Measurements from ENCODE around the gene MYO1B. TPM values are rescaled to one million over a fixed set of nuclear protein-coding genes. Genes with fewer than 3 reads are reported as not detected.
A peak's percentile ranks its signal among the peaks of the same experiment; 100 is the strongest.

MYO1B gene
- total and polyA plus RNA-seq, 9 donors: 63.3 to 94.1 (median 75.4) TPM

DNA sequence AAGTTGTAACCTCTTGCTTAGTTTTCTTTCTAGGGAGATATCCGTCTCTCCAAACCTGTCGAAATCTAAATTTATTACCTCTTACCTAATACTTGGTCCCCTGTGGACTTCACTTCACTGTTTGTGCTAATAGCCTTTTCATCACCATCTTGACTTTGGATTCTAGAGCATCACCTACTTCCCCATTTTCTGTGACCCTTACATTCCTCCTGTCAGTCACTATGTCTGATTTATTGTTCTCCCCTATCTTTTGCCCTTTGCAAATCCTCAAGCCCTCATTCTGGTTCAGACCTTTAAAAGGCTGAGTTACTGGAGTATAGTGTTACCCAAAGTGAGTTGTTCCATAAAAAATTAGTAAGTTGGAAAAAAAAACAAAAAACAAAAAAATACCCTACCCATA lies 7.5 kb downstream of the MYO1B start:
- Histone ChIP-seq H3K4me1 (ENCODE audit: control insufficient read depth, insufficient read depth, low read length) (peaks cover 28% of the 10 kb centered on the region), H3K27ac (ENCODE audit: low read length) (no peak overlapping the region), H3K36me3 (ENCODE audit: control insufficient read depth, insufficient read depth, low read length) (no peaks in the 10 kb centered on the region), H3K27me3 (ENCODE audit: control insufficient read depth, insufficient read depth, low read length) (no peaks in the 10 kb centered on the region), H3K9me3 (replicated peaks; ENCODE audit: control insufficient read depth, low read depth, low read length) (no peaks in the 10 kb centered on the region), H3K4me3 (ENCODE audit: low read length) (no peak overlapping the region)
- 72% methylated on average over 2 of the region's 2 CpGs for whole genome bisulfite sequencing (ENCODE audit: insufficient coverage)
- DNase-seq: no peak

DNA sequence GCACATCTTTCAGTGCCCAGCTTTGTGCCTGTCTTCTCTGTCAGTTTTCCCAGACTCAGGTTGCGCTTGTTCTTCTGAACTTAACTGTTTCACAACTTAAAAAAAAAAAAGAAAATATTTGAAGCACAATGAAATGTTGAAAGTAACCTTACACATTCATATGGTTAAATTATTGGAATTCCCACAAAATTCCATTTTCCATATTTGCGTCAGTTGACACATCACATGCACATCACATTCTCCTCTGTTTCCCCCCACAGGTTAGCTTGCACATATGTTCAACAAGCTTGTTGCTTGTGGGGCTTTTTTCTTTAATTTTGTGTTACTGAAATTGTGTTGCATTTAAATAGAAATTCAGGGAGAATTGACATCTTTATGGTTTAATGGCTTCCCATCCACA lies 8.3 kb downstream of the MYO1B start:
- WGBS (ENCODE audit: insufficient coverage): no CpG with 5 or more reads among the region's 2 CpGs
- no peak overlapping the region for H3K27ac ChIP-seq (ENCODE audit: low read length)
- no peaks in the 10 kb centered on the region for H3K36me3 ChIP-seq (ENCODE audit: control insufficient read depth, insufficient read depth, low read length)
- no peaks in the 10 kb centered on the region for H3K9me3 ChIP-seq (replicated peaks; ENCODE audit: control insufficient read depth, low read depth, low read length)
- no peak for DNase-seq
- peaks cover 26% of the 10 kb centered on the region for H3K4me1 ChIP-seq (ENCODE audit: control insufficient read depth, insufficient read depth, low read length)
- no peaks in the 10 kb centered on the region for H3K27me3 ChIP-seq (ENCODE audit: control insufficient read depth, insufficient read depth, low read length)
- no peak overlapping the region for H3K4me3 ChIP-seq (ENCODE audit: low read length)

DNA sequence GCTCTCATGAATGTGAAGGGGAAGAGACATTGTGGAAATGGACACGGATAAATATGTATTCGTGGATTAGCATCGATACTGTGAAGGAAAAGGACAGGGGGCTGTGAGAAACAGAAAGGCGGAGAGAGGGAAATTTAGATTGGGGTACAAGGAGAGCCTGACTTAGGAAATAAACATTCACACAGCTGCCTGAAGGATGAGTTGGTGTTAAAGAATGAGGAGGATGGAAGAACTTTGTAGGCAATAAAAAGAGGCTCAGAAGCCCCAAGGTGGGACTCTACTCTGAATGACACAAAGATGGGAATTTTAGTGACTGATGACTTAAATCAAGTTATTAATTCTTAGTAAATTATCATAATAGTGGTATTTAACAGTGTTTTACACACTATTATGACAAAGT lies 10.1 kb downstream of the MYO1B start:
- Histone ChIP-seq H3K36me3 (ENCODE audit: control insufficient read depth, insufficient read depth, low read length) (no peaks in the 10 kb centered on the region), H3K4me1 (ENCODE audit: control insufficient read depth, insufficient read depth, low read length) (peaks cover 26% of the 10 kb centered on the region), H3K9me3 (replicated peaks; ENCODE audit: control insufficient read depth, low read depth, low read length) (no peaks in the 10 kb centered on the region), H3K27ac (ENCODE audit: low read length) (no peak overlapping the region), H3K4me3 (ENCODE audit: low read length) (no peak overlapping the region), H3K27me3 (ENCODE audit: control insufficient read depth, insufficient read depth, low read length) (no peaks in the 10 kb centered on the region)
- 67% methylated on average over 4 of the region's 4 CpGs for WGBS (ENCODE audit: insufficient coverage)
- no peak for DNase-seq

DNA sequence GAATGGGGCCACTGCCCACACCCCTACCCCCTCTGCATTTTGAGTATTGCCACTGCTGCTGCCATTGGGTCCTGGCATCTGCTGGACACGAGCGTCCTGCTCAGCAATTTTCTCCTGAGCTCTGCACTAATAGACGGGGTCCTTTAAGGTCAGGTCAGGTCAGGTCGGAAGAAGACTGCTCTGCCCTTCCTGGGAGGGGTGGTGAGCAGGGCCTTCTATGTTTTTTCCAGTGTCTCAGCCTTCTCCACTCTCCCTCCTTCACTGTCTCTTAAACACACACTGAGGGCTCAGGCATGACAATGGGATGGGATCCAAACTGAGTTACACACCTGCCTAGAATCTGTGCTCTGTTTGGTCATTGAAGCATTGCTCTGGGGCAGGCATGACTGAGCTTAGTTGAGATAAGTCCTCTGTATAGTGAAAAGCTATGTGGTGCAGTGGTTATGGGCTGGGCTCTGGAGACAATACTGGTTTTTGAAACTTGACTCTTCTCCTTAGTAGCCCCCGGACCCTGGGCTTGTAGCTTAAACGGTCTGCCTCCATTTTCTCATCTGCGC lies 10.6 kb downstream of the MYO1B start:
- no CpG with 5 or more reads among the region's 7 CpGs for WGBS (ENCODE audit: insufficient coverage)
- Histone ChIP-seq H3K4me3 (ENCODE audit: low read length) (no peak overlapping the region), H3K36me3 (ENCODE audit: control insufficient read depth, insufficient read depth, low read length) (no peaks in the 10 kb centered on the region), H3K4me1 (ENCODE audit: control insufficient read depth, insufficient read depth, low read length) (peaks cover 21% of the 10 kb centered on the region), H3K9me3 (replicated peaks; ENCODE audit: control insufficient read depth, low read depth, low read length) (no peaks in the 10 kb centered on the region), H3K27me3 (ENCODE audit: control insufficient read depth, insufficient read depth, low read length) (no peaks in the 10 kb centered on the region), H3K27ac (ENCODE audit: low read length) (no peak overlapping the region)
- DNase-seq: no peak

DNA sequence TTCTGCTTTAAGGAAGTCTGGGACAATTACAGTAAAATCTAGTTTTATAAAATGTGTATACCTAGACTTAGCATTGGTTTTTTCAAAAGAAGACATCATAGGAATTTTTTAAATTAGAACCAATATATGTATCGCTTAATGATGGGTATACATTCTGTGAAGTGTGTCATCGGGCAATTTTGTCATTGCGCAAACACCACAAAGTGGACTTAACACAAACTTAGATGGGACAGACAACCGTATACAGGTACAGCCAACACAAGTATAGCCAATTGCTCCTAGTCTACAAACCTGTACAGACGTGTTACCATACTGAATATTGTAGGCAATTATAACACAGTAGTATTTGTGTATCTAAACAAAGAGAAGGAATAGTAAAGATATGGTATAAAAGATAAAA lies 12.7 kb downstream of the MYO1B start:
- Histone ChIP-seq H3K4me3 (ENCODE audit: low read length) (no peak overlapping the region), H3K27ac (ENCODE audit: low read length) (no peak overlapping the region), H3K9me3 (replicated peaks; ENCODE audit: control insufficient read depth, low read depth, low read length) (no peaks in the 10 kb centered on the region), H3K4me1 (ENCODE audit: control insufficient read depth, insufficient read depth, low read length) (peaks cover 16% of the 10 kb centered on the region), H3K27me3 (ENCODE audit: control insufficient read depth, insufficient read depth, low read length) (no peaks in the 10 kb centered on the region), H3K36me3 (ENCODE audit: control insufficient read depth, insufficient read depth, low read length) (no peaks in the 10 kb centered on the region)
- WGBS (ENCODE audit: insufficient coverage): no CpG with 5 or more reads among the region's 5 CpGs
- DNase-seq: no peak

DNA sequence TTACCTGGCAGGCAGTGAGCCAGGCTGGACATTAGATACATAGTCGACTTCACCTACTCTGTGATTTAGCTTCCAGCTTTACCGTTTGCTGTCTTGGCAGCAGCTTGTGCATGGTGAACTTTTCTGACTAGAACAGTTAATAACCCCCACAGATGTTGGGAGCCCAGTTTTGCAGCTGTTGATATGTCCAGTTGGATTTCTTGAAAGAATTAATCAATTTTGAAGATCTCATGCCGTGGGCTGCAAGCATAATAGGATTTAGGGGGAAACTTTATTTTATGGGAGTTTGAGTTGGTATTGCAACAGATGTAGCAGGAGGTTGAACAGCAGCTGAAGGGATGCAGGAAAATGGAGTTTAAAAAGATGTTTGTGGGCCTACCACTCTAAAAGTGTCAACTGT lies 13.8 kb downstream of the MYO1B start:
- H3K27me3 ChIP-seq (ENCODE audit: control insufficient read depth, insufficient read depth, low read length): no peaks in the 10 kb centered on the region
- H3K4me3 ChIP-seq (ENCODE audit: low read length): no peak overlapping the region
- WGBS (ENCODE audit: insufficient coverage): 32% methylated on average over 2 of the region's 3 CpGs
- H3K9me3 ChIP-seq (replicated peaks; ENCODE audit: control insufficient read depth, low read depth, low read length): no peaks in the 10 kb centered on the region
- DNase-seq: peak; percentile 70
- no peak overlapping the region for H3K27ac ChIP-seq (ENCODE audit: low read length)
- peaks cover 16% of the 10 kb centered on the region for H3K4me1 ChIP-seq (ENCODE audit: control insufficient read depth, insufficient read depth, low read length)
- no peaks in the 10 kb centered on the region for H3K36me3 ChIP-seq (ENCODE audit: control insufficient read depth, insufficient read depth, low read length)

DNA sequence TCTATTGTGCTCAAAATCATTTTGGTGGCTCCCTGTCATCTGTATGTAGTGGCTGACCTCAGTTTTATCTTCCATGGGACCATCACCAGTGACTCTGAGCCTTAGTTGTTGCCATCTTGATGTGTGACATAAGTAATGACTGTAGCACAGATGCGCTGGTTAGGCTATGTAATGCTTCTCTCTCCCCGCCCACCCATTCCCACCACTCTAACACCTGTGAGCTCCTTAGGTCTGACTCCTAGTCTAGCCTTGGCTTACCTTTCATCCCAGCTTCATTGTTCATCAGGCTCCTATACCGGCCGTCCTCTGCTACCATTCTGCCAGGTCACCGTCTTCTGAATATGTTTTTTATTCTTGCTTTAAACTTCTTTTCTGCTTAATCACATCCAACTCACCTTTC lies 17.2 kb downstream of the MYO1B start:
- DNase-seq: no peak
- WGBS (ENCODE audit: insufficient coverage): 95% methylated on average over 4 of the region's 5 CpGs
- H3K27ac ChIP-seq (ENCODE audit: low read length): no peak overlapping the region
- H3K36me3 ChIP-seq (ENCODE audit: control insufficient read depth, insufficient read depth, low read length): no peaks in the 10 kb centered on the region
- H3K9me3 ChIP-seq (replicated peaks; ENCODE audit: control insufficient read depth, low read depth, low read length): no peaks in the 10 kb centered on the region
- no peak overlapping the region for H3K4me3 ChIP-seq (ENCODE audit: low read length)
- H3K27me3 ChIP-seq (ENCODE audit: control insufficient read depth, insufficient read depth, low read length): no peaks in the 10 kb centered on the region
- peaks cover 27% of the 10 kb centered on the region for H3K4me1 ChIP-seq (ENCODE audit: control insufficient read depth, insufficient read depth, low read length)

DNA sequence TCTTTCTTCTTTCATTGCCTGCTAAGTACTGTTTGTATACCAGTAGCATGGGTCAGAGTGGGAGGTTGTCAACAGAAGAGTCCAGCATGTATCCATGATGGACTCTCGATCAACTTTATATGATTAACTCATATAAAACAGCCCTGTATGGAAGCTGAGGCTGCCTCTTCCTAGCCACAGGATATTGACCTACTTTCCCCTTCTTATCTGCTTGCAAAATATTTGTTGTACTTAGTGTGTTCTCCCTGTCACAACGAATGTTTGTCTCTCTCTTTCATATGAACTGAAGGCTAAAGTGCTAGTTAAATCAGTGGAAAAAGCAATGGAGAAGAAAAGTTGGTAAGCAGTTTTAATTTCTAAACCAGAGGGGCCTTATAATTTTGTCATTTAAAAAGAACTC lies 17.8 kb downstream of the MYO1B start:
- Histone ChIP-seq H3K9me3 (replicated peaks; ENCODE audit: control insufficient read depth, low read depth, low read length) (no peaks in the 10 kb centered on the region), H3K27ac (ENCODE audit: low read length) (no peak overlapping the region), H3K4me3 (ENCODE audit: low read length) (no peak overlapping the region), H3K36me3 (ENCODE audit: control insufficient read depth, insufficient read depth, low read length) (no peaks in the 10 kb centered on the region), H3K27me3 (ENCODE audit: control insufficient read depth, insufficient read depth, low read length) (no peaks in the 10 kb centered on the region), H3K4me1 (ENCODE audit: control insufficient read depth, insufficient read depth, low read length) (peaks cover 32% of the 10 kb centered on the region)
- DNase-seq: no peak
- WGBS (ENCODE audit: insufficient coverage): no CpG with 5 or more reads among the region's 2 CpGs

DNA sequence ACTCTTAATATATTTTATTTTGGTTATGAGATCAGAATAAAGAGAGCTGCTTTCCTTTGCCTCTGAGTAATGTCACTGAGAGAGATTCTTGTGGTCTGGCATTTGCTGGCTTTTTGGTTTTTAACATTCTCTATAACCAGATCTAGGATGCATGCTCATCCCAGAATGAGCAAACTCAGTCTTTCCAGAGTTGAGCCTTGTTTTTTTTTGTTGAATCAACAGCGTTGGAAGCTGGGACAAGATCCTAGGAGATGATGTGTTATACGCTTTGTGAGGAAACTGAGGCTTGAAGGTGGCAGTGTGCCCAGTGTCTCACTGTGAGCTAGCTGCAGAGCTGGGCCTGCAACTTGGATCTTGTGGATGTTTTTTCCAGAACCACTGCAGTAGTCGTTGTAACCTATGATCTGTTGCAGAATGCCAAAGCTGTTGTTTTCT lies 19.5 kb downstream of the MYO1B start:
- no peak overlapping the region for H3K27ac ChIP-seq (ENCODE audit: low read length)
- peaks cover 3% of the 10 kb centered on the region for H3K36me3 ChIP-seq (ENCODE audit: control insufficient read depth, insufficient read depth, low read length)
- no peak for DNase-seq
- 50% methylated on average over 2 of the region's 3 CpGs for WGBS (ENCODE audit: insufficient coverage)
- peaks cover 32% of the 10 kb centered on the region for H3K4me1 ChIP-seq (ENCODE audit: control insufficient read depth, insufficient read depth, low read length)
- H3K9me3 ChIP-seq (replicated peaks; ENCODE audit: control insufficient read depth, low read depth, low read length): no peaks in the 10 kb centered on the region
- H3K4me3 ChIP-seq (ENCODE audit: low read length): no peak overlapping the region
- H3K27me3 ChIP-seq (ENCODE audit: control insufficient read depth, insufficient read depth, low read length): no peaks in the 10 kb centered on the region

DNA sequence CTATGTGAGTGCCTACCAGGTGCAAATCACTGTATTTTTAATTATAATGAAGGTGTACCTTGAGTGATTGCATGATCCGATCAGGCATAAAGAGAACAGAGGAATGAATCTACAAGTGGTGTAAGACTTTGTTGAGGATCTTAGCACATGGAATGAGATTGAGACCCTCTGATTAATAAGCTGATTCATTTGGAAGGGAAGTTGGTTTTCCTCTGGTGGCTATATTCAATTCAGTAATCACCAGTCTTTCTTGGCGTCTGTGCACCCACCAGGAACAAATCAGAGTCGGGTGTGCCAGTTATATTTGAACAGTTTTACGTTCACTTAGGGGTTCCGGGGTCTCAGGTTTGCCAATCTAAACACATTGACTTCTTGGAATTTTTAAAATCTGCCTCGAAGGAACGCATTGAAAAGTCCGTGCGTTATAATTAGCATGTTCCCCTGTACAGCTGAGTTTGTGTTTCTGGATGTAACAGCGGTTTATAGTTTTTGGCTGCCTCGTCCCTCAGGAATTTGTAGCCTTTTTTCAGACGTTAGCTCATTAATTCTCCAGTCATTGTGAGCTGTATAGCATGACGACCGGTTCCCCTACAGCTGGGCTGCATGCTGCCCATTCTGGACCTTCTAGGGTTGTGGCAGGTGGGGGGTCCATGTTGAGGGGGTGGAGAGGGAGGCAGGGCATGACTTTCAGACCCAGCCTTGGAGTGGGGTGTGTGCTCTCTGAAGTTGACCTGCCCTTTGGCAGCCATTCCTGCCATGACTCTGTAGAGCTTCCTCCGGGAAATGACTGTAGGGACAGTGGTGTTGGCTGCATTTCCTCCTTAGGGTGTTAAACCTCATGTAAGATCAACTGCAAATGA lies 20.3 kb downstream of the MYO1B start:
- no peak overlapping the region for H3K4me3 ChIP-seq (ENCODE audit: low read length)
- no peaks in the 10 kb centered on the region for H3K27me3 ChIP-seq (ENCODE audit: control insufficient read depth, insufficient read depth, low read length)
- H3K4me1 ChIP-seq (ENCODE audit: control insufficient read depth, insufficient read depth, low read length): peaks cover 29% of the 10 kb centered on the region
- peaks cover 3% of the 10 kb centered on the region for H3K36me3 ChIP-seq (ENCODE audit: control insufficient read depth, insufficient read depth, low read length)
- 24% methylated on average over 11 of the region's 15 CpGs for WGBS (ENCODE audit: insufficient coverage)
- DNase-seq: peak; percentile 81
- H3K27ac ChIP-seq (ENCODE audit: low read length): peak overlapping the region; percentile 43
- no peaks in the 10 kb centered on the region for H3K9me3 ChIP-seq (replicated peaks; ENCODE audit: control insufficient read depth, low read depth, low read length)
